HEK293 (cell line): ENCODE results near the gene IMMP2L.
A peak's percentile ranks its signal among the peaks of the same experiment; 100 is the strongest.

Experiments
- CTCF ChIA-PET: fragments of 350-600 bp; formaldehyde crosslinking; extraction: SDS; loops from one replicate; lab custom pipeline; 2021; ENCODE audit warnings: antibody characterized with exemption; lab: Yijun Ruan, JAX
- POLR2A ChIA-PET: fragments of 300-600 bp; formaldehyde crosslinking; extraction: SDS; loops from one replicate; lab custom pipeline; 2020; ENCODE audit warnings: antibody characterized with exemption, inconsistent platforms; lab: Yijun Ruan, JAX
- H3K27ac ChIP-seq: fragments of 200-500 bp; sonication (Bioruptor generic); 2 replicates; pipeline ENCODE4 v1.5.1; 2014; ENCODE audit warnings: low read depth, low read length, control low read depth, inconsistent platforms; ENCODE audit errors: extremely low read depth
- H3K36me3 ChIP-seq, 2 experiments: fragments of 200-500 bp in 1 of 2; sonication (Bioruptor generic) in 1 of 2; 1 replicate in 1 of 2; 2 replicates in 1 of 2; pipeline ENCODE4 v1.5.1; 2014 to 2017; ENCODE audit warnings: inconsistent platforms in 2 of 2, low read length in 2 of 2; ENCODE audit not compliant: control insufficient read depth in 2 of 2, insufficient read depth in 1 of 2
- H3K4me1 ChIP-seq: fragments of 200-500 bp; sonication (Bioruptor generic); 2 replicates; pipeline ENCODE4 v1.5.1; 2014; ENCODE audit warnings: mild to moderate bottlenecking, low read length, inconsistent platforms; ENCODE audit not compliant: control insufficient read depth, insufficient read depth
- H3K4me3 ChIP-seq: 2 replicates; pipeline ENCODE4 v1.5.1; 2011; ENCODE audit warnings: low read depth, mild to moderate bottlenecking, control low read depth, low read length, moderate library complexity
- H3K9me3 ChIP-seq: fragments of 200-500 bp; sonication (Bioruptor generic); 2 replicates; pipeline ENCODE4 v1.5.1; 2014; ENCODE audit warnings: low read depth, low read length, inconsistent platforms; ENCODE audit not compliant: control insufficient read depth, insufficient read depth
- FEZF1 ChIP-seq: fragments of 450-650 bp; formaldehyde crosslinking; IDR thresholded peaks from 2 replicates; pipeline ENCODE4 v1.5.1; 2016; ENCODE audit warnings: missing biosample characterization, missing genetic modification characterization
- MZF1 ChIP-seq: fragments of 450-650 bp; formaldehyde crosslinking; IDR thresholded peaks from 2 replicates; pipeline ENCODE4 v1.5.1; 2017; ENCODE audit warnings: missing biosample characterization, missing genetic modification characterization, borderline replicate concordance
- SCRT2 ChIP-seq: fragments of 450-650 bp; formaldehyde crosslinking; IDR thresholded peaks from 2 replicates; pipeline ENCODE4 v1.5.1; 2016; ENCODE audit warnings: missing biosample characterization, missing genetic modification characterization
- SP2 ChIP-seq: fragments of 450-650 bp; formaldehyde crosslinking; IDR thresholded peaks from 2 replicates; pipeline ENCODE4 v1.5.1; 2016; ENCODE audit warnings: missing biosample characterization, missing genetic modification characterization
- SP7 ChIP-seq: fragments of 450-650 bp; formaldehyde crosslinking; IDR thresholded peaks from 2 replicates; pipeline ENCODE4 v1.5.1; 2016; ENCODE audit warnings: missing biosample characterization, missing genetic modification characterization
- ZBTB17 ChIP-seq: fragments of 450-650 bp; formaldehyde crosslinking; IDR thresholded peaks from 2 replicates; pipeline ENCODE4 v1.5.1; 2016; ENCODE audit warnings: missing biosample characterization, missing genetic modification characterization
- ZFP3 ChIP-seq: fragments of 450-650 bp; formaldehyde crosslinking; IDR thresholded peaks from 2 replicates; pipeline ENCODE4 v1.5.1; 2016; ENCODE audit warnings: low read depth, missing biosample characterization, missing genetic modification characterization
- ZNF175 ChIP-seq: fragments of 450-650 bp; formaldehyde crosslinking; IDR thresholded peaks from 2 replicates; pipeline ENCODE4 v1.5.1; 2016; ENCODE audit warnings: missing biosample characterization, missing genetic modification characterization
- ZNF366 ChIP-seq: fragments of 450-650 bp; formaldehyde crosslinking; conservative IDR thresholded peaks from 2 replicates; pipeline ENCODE4 v1.5.1; 2016; ENCODE audit warnings: missing biosample characterization, missing genetic modification characterization
- ZNF549 ChIP-seq: fragments of 450-650 bp; IDR thresholded peaks from 2 replicates; pipeline ENCODE4 v1.5.1; 2018; ENCODE audit warnings: missing biosample characterization, missing genetic modification characterization, mild to moderate bottlenecking, inconsistent platforms, moderate library complexity
- ZNF610 ChIP-seq: fragments of 450-650 bp; formaldehyde crosslinking; IDR thresholded peaks from 2 replicates; pipeline ENCODE4 v1.5.1; 2016; ENCODE audit warnings: missing biosample characterization, missing genetic modification characterization, borderline replicate concordance
- ZNF629 ChIP-seq: fragments of 450-650 bp; formaldehyde crosslinking; IDR thresholded peaks from 2 replicates; pipeline ENCODE4 v1.5.1; 2017; ENCODE audit warnings: missing biosample characterization, missing genetic modification characterization
- ZNF843 ChIP-seq: fragments of 450-650 bp; formaldehyde crosslinking; IDR thresholded peaks from 2 replicates; pipeline ENCODE4 v1.5.1; 2016; ENCODE audit warnings: missing biosample characterization, missing genetic modification characterization
- TF ChIP-seq, protein P1 (sequence below): fragments of 450-650 bp; formaldehyde crosslinking; IDR thresholded peaks from 2 replicates; pipeline ENCODE4 v1.5.1; 2016; ENCODE audit warnings: missing biosample characterization, missing genetic modification characterization
- TF ChIP-seq, protein P2 (sequence below): fragments of 450-650 bp; formaldehyde crosslinking; IDR thresholded peaks from 2 replicates; pipeline ENCODE4 v1.5.1; 2017; ENCODE audit warnings: missing biosample characterization, missing genetic modification characterization
- TF ChIP-seq, protein P3 (sequence below): fragments of 450-650 bp; formaldehyde crosslinking; IDR thresholded peaks from 2 replicates; pipeline ENCODE4 v1.5.1; 2017; ENCODE audit warnings: missing biosample characterization, missing genetic modification characterization
- TF ChIP-seq, protein P4 (sequence below): fragments of 450-650 bp; formaldehyde crosslinking; IDR thresholded peaks from 2 replicates; pipeline ENCODE4 v1.5.1; 2016; ENCODE audit warnings: missing biosample characterization, missing genetic modification characterization
- TF ChIP-seq, protein P5 (sequence below): fragments of 450-650 bp; formaldehyde crosslinking; IDR thresholded peaks from 2 replicates; pipeline ENCODE4 v1.5.1; 2016; ENCODE audit warnings: missing biosample characterization, missing genetic modification characterization
- TF ChIP-seq, protein P6 (sequence below): fragments of 450-650 bp; formaldehyde crosslinking; IDR thresholded peaks from 2 replicates; pipeline ENCODE4 v1.5.1; 2016; ENCODE audit warnings: missing biosample characterization, missing genetic modification characterization, borderline replicate concordance
- TF ChIP-seq, protein P7 (sequence below): IDR thresholded peaks from 2 replicates; pipeline ENCODE4 v1.6.1; 2011; ENCODE audit warnings: mild to moderate bottlenecking, low read depth, low read length, borderline replicate concordance

IMMP2L gene

DNA sequence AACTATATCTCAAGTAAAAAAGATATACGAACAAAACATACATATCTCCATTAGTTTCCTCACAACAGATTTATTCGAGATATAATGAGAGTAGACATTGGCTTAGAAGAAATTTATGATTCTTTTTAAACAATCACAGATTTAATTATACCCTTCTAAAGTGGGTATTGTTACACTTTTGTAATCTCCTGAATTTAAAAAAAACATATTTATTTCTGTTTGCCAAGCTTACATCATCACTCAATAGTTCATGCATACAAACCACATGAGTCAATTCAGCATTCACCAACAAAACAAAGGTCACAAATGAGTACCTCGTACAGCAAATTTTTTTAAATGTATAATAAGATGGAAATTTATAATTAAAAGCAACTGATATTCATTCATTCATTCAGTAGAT lies 453.8 kb downstream of the IMMP2L start:
- ChIA-PET CTCF (interaction anchor here (0.6 kb wide), 1 partner anchor 623 kb away, joined by 3 read pairs; no protein-coding TSS in a partner anchor), POLR2A (no interaction called here)
- Histone ChIP-seq H3K4me1 (no peaks in the 10 kb centered on the region), H3K4me3 (no peak overlapping the region), H3K36me3 (no peaks in the 10 kb centered on the region), H3K27ac (no peak overlapping the region), H3K9me3 (no peaks in the 10 kb centered on the region)
- TF ChIP-seq ZBTB17, result no peak
- TF ChIP-seq SP7 (tag by site-specific recombination), result 0 out of 2 replicates have a peak, but pooled peaks have one; percentile 43
- TF ChIP-seq ZNF843 (tag by site-specific recombination), result peak; percentile 23; the same call in 1 of the 2 replicates
- TF ChIP-seq, protein P1, sequence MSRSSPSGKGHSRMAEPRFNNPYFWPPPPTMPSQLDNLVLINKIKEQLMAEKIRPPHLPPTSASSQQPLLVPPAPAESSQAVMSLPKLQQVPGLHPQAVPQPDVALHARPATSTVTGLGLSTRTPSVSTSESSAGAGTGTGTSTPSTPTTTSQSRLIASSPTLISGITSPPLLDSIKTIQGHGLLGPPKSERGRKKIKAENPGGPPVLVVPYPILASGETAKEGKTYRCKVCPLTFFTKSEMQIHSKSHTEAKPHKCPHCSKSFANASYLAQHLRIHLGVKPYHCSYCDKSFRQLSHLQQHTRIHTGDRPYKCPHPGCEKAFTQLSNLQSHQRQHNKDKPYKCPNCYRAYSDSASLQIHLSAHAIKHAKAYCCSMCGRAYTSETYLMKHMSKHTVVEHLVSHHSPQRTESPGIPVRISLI (tag by site-specific recombination), result 0 out of 2 replicates have a peak, but pooled peaks have one; percentile 22
- TF ChIP-seq MZF1 (tag by site-specific recombination), result no peak
- TF ChIP-seq, protein P2, sequence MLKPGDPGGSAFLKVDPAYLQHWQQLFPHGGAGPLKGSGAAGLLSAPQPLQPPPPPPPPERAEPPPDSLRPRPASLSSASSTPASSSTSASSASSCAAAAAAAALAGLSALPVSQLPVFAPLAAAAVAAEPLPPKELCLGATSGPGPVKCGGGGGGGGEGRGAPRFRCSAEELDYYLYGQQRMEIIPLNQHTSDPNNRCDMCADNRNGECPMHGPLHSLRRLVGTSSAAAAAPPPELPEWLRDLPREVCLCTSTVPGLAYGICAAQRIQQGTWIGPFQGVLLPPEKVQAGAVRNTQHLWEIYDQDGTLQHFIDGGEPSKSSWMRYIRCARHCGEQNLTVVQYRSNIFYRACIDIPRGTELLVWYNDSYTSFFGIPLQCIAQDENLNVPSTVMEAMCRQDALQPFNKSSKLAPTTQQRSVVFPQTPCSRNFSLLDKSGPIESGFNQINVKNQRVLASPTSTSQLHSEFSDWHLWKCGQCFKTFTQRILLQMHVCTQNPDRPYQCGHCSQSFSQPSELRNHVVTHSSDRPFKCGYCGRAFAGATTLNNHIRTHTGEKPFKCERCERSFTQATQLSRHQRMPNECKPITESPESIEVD, result no peak
- TF ChIP-seq ZNF629, result 0 out of 2 replicates have a peak, but pooled peaks have one; percentile 15
- TF ChIP-seq ZNF366 (tag by site-specific recombination), result 0 out of 2 replicates have a peak, but pooled peaks have one; percentile 27

DNA sequence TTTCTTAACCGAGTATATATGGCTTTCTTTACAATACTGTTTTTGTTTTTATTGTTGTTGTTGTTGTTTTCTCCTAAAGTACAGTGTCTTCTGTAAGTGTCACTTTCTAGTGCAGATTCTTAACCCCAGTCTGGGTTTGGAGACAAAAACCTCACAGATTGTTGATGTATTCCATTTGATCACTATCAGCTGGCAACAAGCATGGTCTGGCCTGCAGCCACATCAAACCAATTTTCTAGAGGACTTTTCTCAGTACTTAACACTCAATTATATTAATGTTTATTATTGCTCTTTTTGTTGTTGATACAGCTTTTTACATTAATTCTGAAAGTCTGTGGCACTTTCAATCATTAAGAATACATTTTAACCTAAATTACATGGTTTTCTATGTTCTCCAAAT lies 454.3 kb downstream of the IMMP2L start:
- no peak overlapping the region for H3K27ac ChIP-seq
- no peaks in the 10 kb centered on the region for H3K36me3 ChIP-seq
- POLR2A ChIA-PET, result no interaction called here
- H3K4me3 ChIP-seq, result no peak overlapping the region
- H3K4me1 ChIP-seq, result no peaks in the 10 kb centered on the region
- no peaks in the 10 kb centered on the region for H3K9me3 ChIP-seq
- CTCF ChIA-PET, result no interaction called here
- TF ChIP-seq ZNF610 (tag by site-specific recombination), result no peak
- TF ChIP-seq, protein P3, sequence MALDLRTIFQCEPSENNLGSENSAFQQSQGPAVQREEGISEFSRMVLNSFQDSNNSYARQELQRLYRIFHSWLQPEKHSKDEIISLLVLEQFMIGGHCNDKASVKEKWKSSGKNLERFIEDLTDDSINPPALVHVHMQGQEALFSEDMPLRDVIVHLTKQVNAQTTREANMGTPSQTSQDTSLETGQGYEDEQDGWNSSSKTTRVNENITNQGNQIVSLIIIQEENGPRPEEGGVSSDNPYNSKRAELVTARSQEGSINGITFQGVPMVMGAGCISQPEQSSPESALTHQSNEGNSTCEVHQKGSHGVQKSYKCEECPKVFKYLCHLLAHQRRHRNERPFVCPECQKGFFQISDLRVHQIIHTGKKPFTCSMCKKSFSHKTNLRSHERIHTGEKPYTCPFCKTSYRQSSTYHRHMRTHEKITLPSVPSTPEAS (tag by site-specific recombination), result no peak
- TF ChIP-seq, protein P4, sequence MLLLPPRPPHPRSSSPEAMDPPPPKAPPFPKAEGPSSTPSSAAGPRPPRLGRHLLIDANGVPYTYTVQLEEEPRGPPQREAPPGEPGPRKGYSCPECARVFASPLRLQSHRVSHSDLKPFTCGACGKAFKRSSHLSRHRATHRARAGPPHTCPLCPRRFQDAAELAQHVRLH (tag by site-specific recombination), result no peak
- TF ChIP-seq SP7 (tag by site-specific recombination), result no peak
- no peak for TF ChIP-seq SCRT2
- TF ChIP-seq SP2 (tag by site-specific recombination), result no peak
- TF ChIP-seq, protein P2, result 0 out of 2 replicates have a peak, but pooled peaks have one; percentile 6
- TF ChIP-seq, protein P5, sequence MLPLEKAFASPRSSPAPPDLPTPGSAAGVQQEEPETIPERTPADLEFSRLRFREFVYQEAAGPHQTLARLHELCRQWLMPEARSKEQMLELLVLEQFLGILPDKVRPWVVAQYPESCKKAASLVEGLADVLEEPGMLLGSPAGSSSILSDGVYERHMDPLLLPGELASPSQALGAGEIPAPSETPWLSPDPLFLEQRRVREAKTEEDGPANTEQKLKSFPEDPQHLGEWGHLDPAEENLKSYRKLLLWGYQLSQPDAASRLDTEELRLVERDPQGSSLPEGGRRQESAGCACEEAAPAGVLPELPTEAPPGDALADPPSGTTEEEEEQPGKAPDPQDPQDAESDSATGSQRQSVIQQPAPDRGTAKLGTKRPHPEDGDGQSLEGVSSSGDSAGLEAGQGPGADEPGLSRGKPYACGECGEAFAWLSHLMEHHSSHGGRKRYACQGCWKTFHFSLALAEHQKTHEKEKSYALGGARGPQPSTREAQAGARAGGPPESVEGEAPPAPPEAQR (tag by site-specific recombination), result no peak
- no peak for TF ChIP-seq ZNF549
- TF ChIP-seq ZNF175 (tag by site-specific recombination), result no peak
- no peak for TF ChIP-seq ZFP3 (tag by site-specific recombination)
- TF ChIP-seq, protein P6, sequence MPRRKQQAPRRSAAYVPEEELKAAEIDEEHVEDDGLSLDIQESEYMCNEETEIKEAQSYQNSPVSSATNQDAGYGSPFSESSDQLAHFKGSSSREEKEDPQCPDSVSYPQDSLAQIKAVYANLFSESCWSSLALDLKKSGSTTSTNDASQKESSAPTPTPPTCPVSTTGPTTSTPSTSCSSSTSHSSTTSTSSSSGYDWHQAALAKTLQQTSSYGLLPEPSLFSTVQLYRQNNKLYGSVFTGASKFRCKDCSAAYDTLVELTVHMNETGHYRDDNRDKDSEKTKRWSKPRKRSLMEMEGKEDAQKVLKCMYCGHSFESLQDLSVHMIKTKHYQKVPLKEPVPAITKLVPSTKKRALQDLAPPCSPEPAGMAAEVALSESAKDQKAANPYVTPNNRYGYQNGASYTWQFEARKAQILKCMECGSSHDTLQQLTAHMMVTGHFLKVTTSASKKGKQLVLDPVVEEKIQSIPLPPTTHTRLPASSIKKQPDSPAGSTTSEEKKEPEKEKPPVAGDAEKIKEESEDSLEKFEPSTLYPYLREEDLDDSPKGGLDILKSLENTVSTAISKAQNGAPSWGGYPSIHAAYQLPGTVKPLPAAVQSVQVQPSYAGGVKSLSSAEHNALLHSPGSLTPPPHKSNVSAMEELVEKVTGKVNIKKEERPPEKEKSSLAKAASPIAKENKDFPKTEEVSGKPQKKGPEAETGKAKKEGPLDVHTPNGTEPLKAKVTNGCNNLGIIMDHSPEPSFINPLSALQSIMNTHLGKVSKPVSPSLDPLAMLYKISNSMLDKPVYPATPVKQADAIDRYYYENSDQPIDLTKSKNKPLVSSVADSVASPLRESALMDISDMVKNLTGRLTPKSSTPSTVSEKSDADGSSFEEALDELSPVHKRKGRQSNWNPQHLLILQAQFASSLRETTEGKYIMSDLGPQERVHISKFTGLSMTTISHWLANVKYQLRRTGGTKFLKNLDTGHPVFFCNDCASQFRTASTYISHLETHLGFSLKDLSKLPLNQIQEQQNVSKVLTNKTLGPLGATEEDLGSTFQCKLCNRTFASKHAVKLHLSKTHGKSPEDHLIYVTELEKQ, result no peak
- TF ChIP-seq, protein P7, sequence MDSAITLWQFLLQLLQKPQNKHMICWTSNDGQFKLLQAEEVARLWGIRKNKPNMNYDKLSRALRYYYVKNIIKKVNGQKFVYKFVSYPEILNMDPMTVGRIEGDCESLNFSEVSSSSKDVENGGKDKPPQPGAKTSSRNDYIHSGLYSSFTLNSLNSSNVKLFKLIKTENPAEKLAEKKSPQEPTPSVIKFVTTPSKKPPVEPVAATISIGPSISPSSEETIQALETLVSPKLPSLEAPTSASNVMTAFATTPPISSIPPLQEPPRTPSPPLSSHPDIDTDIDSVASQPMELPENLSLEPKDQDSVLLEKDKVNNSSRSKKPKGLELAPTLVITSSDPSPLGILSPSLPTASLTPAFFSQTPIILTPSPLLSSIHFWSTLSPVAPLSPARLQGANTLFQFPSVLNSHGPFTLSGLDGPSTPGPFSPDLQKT, result no peak
- peak; percentile 50; the same call in 1 of the 2 replicates for TF ChIP-seq FEZF1 (tag by site-specific recombination)
